Left cardiac atrium (tissue), 4 donors: Measurements from ENCODE around the gene ELOB. TPM values are rescaled to one million over a fixed set of nuclear protein-coding genes. Genes with fewer than 3 reads are reported as not detected.

Source experiments
- ATAC-seq, 2 donors: fragments of 200-7000 bp; cut with Tn5 transposase; one replicate each; pipeline ENCODE4 v1.9.1; 2020; ENCODE audit warnings: mild to moderate bottlenecking in 2 of 2, moderate library complexity in 2 of 2
- DNase-seq: peaks from one replicate; pipeline ENCODE4 v3.0.0-alpha.2; 2020
- intact Hi-C, 2 donors: fragments of 100-400 bp; cut with DNase I; formaldehyde crosslinking; loops; one replicate each; pipeline versions ENCODE4 v1.14.1 to v1.15.1; 2022 to 2023
- total RNA-seq, 2 donors: library from RNA; stranded (reverse); fragmentation: NEBNext Ultra II Directional; extraction: Animal tissue kit (Norgen Biotek cat#: 25700); gene quantifications; one replicate each; pipeline ENCODE4 v1.2.1, GENCODE V29; 2021
- donor health status: DM: no; HTN: yes; CAD: no.
- donor health status: DM: no; HTN: yes; CAD: no; lungs with severe emphysema.
- donor health status: DM: yes; HTN: yes; CAD: no.
- donor health status: Dilated cardiomyopathy.

ELOB gene
- total RNA-seq, 2 donors from 2014 or later = 262 to 270 TPM

- ATAC-seq (no peak), DNase-seq (peak; percentile 26)
- intact Hi-C loops = no loop called here
Observed at GRCh38 chr16:2756288-2757015, 20.6 kb downstream of the ELOB start.

GRCh38 chr16:2755158-2755557 lies 21.9 kb downstream of the ELOB start:
- intact Hi-C loops = no loop called here

GRCh38 chr16:2753733-2754020 lies 23.4 kb downstream of the ELOB start:
- DNase-seq = no peak
- intact Hi-C loops = no loop called here
- no peak for ATAC-seq

More at GRCh38 chr16:2755158-2755557, 21.9 kb downstream of the ELOB start:
- no peak for DNase-seq
- ATAC-seq = no peak

GRCh38 chr16:2752850-2753732 lies 24.0 kb downstream of the ELOB start:
- intact Hi-C loops = no loop called here
- peak; percentile 85 for DNase-seq
- peak; percentile 84 to 88 for ATAC-seq

- intact Hi-C loops = no loop called here
- peak; percentile 95 to 96 for ATAC-seq
- DNase-seq = peak; percentile 96
Observed at GRCh38 chr16:2752035-2752849, 24.8 kb downstream of the ELOB start, which contains the start of gene SRRM2. Gene SRRM2 (plus strand): TSS chr16:2752638. CDS start chr16:2756365, 3,727 bp downstream.

GRCh38 chr16:2751577-2752034 lies 25.5 kb downstream of the ELOB start:
- intact Hi-C loops = no loop called here
- ATAC-seq = no peak
- no peak for DNase-seq

GRCh38 chr16:2749936-2750335 lies 27.1 kb downstream of the ELOB start:
- ATAC-seq = no peak
- intact Hi-C loops = no loop called here
- no peak for DNase-seq

- intact Hi-C loops = no loop called here
- DNase-seq = no peak
- ATAC-seq = no peak
Observed at GRCh38 chr16:2749476-2749875, 27.6 kb downstream of the ELOB start.

GRCh38 chr16:2748757-2749455 lies 28.2 kb downstream of the ELOB start:
- intact Hi-C loops = no loop called here
- ATAC-seq (no peak), DNase-seq (no peak)

GRCh38 chr16:2745961-2746360 lies 31.1 kb downstream of the ELOB start:
- intact Hi-C loops = no loop called here
- DNase-seq (no peak), ATAC-seq (no peak)

GRCh38 chr16:2745116-2745890 lies 31.8 kb downstream of the ELOB start:
- ATAC-seq (no peak), DNase-seq (no peak)
- intact Hi-C loops = no loop called here

GRCh38 chr16:2744711-2745110 lies 32.4 kb downstream of the ELOB start:
- DNase-seq (no peak), ATAC-seq (no peak)
- intact Hi-C loops = no loop called here

GRCh38 chr16:2743007-2743810 lies 33.9 kb downstream of the ELOB start:
- intact Hi-C loops = no loop called here
- no peak for ATAC-seq

GRCh38 chr16:2742323-2743006 lies 34.6 kb downstream of the ELOB start:
- DNase-seq = no peak
- intact Hi-C loops = no loop called here
- no peak for ATAC-seq

More at GRCh38 chr16:2743007-2743810, 33.9 kb downstream of the ELOB start:
- DNase-seq = no peak

GRCh38 chr16:2741168-2741567 lies 35.9 kb downstream of the ELOB start:
- intact Hi-C loops = no loop called here
- no peak for DNase-seq
- no peak for ATAC-seq

GRCh38 chr16:2740476-2740875 lies 36.6 kb downstream of the ELOB start:
- ATAC-seq (no peak), DNase-seq (no peak)
- intact Hi-C loops = no loop called here
